OCI-LY1 (cell line): ENCODE data around the gene PCDHGC3.

ENCODE experiments used
- H2AFZ ChIP-seq: fragments of 200-600 bp; sonication (generic), shearing (Covaris generic); 2 replicates; pipeline ENCODE4 v1.6.0; 2014; ENCODE audit warnings: antibody characterized with exemption, mild to moderate bottlenecking, low read length
- H3F3A ChIP-seq: fragments of 200-600 bp; sonication (generic), shearing (Covaris generic); 2 replicates; pipeline ENCODE4 v1.6.0; 2014; ENCODE audit warnings: mild to moderate bottlenecking, antibody characterized with exemption, low read length, moderate library complexity; ENCODE audit not compliant: insufficient read depth
- H3K27ac ChIP-seq: fragments of 200-600 bp; sonication (generic); 2 replicates; pipeline ENCODE4 v1.5.1; 2014; ENCODE audit warnings: low read length, mixed run types, mild to moderate bottlenecking, low read depth; ENCODE audit not compliant: poor library complexity, severe bottlenecking
- H3K27me3 ChIP-seq: fragments of 200-600 bp; sonication (generic); 2 replicates; pipeline ENCODE4 v1.6.0; 2014; ENCODE audit warnings: antibody characterized with exemption, mild to moderate bottlenecking, low read length, moderate library complexity; ENCODE audit not compliant: insufficient read depth
- H3K36me3 ChIP-seq: fragments of 200-600 bp; sonication (generic); 2 replicates; pipeline ENCODE4 v1.6.1; 2014; ENCODE audit warnings: mild to moderate bottlenecking, antibody characterized with exemption, low read length, moderate library complexity, mixed read lengths; ENCODE audit not compliant: insufficient read depth
- H3K4me1 ChIP-seq: fragments of 200-600 bp; sonication (generic); 2 replicates; pipeline ENCODE4 v1.5.1; 2014; ENCODE audit warnings: mild to moderate bottlenecking, low read length, moderate library complexity; ENCODE audit not compliant: insufficient read depth, severe bottlenecking
- H3K4me2 ChIP-seq: fragments of 200-600 bp; sonication (generic), shearing (Covaris generic); 2 replicates; pipeline ENCODE4 v1.6.1; 2014; ENCODE audit warnings: low read length
- H3K4me3 ChIP-seq: fragments of 200-600 bp; sonication (generic); 2 replicates; pipeline ENCODE4 v1.5.1; 2014; ENCODE audit warnings: low read length, low read depth, mild to moderate bottlenecking, mixed read lengths; ENCODE audit not compliant: poor library complexity, severe bottlenecking
- H3K79me2 ChIP-seq: fragments of 200-600 bp; shearing (Covaris generic); 2 replicates; pipeline ENCODE4 v1.6.1; 2016; ENCODE audit warnings: mixed run types, low read length, mixed read lengths; ENCODE audit not compliant: insufficient read depth
- H3K9ac ChIP-seq: fragments of 200-600 bp; sonication (generic), shearing (Covaris generic); 2 replicates; pipeline ENCODE4 v1.6.1; 2014; ENCODE audit warnings: mild to moderate bottlenecking, low read length, mixed read lengths
- H3K9me2 ChIP-seq: fragments of 200-600 bp; sonication (generic), shearing (Covaris generic); 2 replicates; pipeline ENCODE4 v1.6.1; 2014; ENCODE audit warnings: low read depth, mild to moderate bottlenecking, low read length, mixed read lengths
- H3K9me3 ChIP-seq: fragments of 200-600 bp; shearing (Covaris generic); 2 replicates; pipeline ENCODE4 v1.6.1; 2014; ENCODE audit warnings: low read length, mixed read lengths
- H4K20me1 ChIP-seq: fragments of 200-600 bp; sonication (generic), shearing (Covaris generic); 2 replicates; pipeline ENCODE4 v1.6.0; 2016; ENCODE audit warnings: mild to moderate bottlenecking, low read length; ENCODE audit not compliant: insufficient read depth
- EZH2 ChIP-seq: fragments of 200-600 bp; sonication (generic), shearing (Covaris generic); IDR thresholded peaks from 2 replicates; pipeline ENCODE4 v1.8.0; 2017; ENCODE audit warnings: borderline replicate concordance, mixed run types, mild to moderate bottlenecking, antibody characterized with exemption, low read length, moderate library complexity, mixed read lengths
- TF ChIP-seq, protein P1 (sequence below): fragments of 200-600 bp; sonication (generic), shearing (Covaris generic); IDR thresholded peaks from 2 replicates; pipeline ENCODE4 v1.5.1; 2017; ENCODE audit warnings: mild to moderate bottlenecking, antibody characterized with exemption, low read length, moderate library complexity, mixed read lengths

PCDHGC3 gene

DNA sequence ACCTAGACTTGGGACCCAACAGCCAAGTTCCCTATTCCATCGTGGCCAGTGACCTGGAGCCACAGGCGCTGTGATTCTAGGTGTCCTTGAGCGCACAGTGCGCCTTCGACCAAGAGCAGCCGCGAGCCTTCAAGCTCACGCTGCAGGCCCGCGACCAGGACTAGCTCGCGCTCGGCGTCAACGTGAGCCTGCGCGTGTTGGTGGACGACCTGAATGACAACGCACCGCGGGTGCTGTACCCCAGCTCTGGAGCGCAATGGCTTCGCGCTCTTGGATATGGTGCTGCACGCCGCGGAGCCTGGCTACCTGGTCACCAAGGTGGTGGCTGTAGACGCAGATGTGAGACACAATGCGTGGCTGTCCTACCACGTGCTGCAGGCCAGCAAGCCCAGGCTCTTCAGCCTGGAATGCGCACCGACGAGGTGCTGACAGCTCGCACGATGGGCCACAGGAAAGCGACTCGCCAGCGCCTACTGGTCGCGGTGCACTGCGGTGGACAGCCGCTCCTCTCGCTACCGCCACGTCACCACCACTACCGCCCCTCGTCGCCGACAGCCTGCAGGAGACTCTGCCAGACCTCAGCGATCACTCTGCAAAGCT, 34.1 kb upstream of the PCDHGC3 start:
- Histone ChIP-seq H3K4me2 (no peak overlapping the region), H3K4me1 (no peaks in the 10 kb centered on the region), H3K27ac (no peak overlapping the region), H3K27me3 (no peaks in the 10 kb centered on the region), H3F3A (no peaks in the 10 kb centered on the region), H4K20me1 (no peaks in the 10 kb centered on the region), H3K9me2 (no peaks in the 10 kb centered on the region), H3K9ac (no peak overlapping the region), H3K36me3 (no peaks in the 10 kb centered on the region), H2AFZ (no peak overlapping the region), H3K79me2 (no peaks in the 10 kb centered on the region), H3K4me3 (no peak overlapping the region), H3K9me3 (no peaks in the 10 kb centered on the region)
- TF ChIP-seq, protein P1, sequence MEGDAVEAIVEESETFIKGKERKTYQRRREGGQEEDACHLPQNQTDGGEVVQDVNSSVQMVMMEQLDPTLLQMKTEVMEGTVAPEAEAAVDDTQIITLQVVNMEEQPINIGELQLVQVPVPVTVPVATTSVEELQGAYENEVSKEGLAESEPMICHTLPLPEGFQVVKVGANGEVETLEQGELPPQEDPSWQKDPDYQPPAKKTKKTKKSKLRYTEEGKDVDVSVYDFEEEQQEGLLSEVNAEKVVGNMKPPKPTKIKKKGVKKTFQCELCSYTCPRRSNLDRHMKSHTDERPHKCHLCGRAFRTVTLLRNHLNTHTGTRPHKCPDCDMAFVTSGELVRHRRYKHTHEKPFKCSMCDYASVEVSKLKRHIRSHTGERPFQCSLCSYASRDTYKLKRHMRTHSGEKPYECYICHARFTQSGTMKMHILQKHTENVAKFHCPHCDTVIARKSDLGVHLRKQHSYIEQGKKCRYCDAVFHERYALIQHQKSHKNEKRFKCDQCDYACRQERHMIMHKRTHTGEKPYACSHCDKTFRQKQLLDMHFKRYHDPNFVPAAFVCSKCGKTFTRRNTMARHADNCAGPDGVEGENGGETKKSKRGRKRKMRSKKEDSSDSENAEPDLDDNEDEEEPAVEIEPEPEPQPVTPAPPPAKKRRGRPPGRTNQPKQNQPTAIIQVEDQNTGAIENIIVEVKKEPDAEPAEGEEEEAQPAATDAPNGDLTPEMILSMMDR, result no peak

DNA sequence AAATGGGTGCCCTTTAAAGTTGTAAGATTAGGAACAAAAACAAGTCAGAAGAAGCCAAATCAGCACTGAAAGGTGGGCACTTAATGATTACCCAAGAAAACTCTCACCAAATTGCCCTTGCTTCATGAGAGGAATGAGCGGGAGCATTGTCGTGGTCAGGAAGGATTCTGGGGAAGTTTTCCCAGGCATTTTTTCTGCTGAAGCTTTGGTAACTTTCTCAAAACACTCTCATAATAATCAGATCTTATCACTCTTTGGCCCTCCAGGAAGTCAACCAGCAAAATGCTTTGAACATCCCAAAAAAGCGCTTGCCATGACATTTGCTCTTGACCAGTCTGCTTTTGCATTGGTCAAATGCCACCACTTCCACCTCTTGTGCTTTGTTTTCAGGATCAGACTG, 10.4 kb upstream of the PCDHGC3 start:
- no peak overlapping the region for H2AFZ ChIP-seq
- no peak overlapping the region for H3K4me3 ChIP-seq
- no peak overlapping the region for H3K27ac ChIP-seq
- no peaks in the 10 kb centered on the region for H3K4me1 ChIP-seq
- H3K9ac ChIP-seq, result no peak overlapping the region
- no peaks in the 10 kb centered on the region for H3K9me3 ChIP-seq
- TF ChIP-seq, protein P1, result no peak
- TF ChIP-seq EZH2, result no peak
- H3K36me3 ChIP-seq, result no peaks in the 10 kb centered on the region
- no peaks in the 10 kb centered on the region for H4K20me1 ChIP-seq
- H3K27me3 ChIP-seq, result no peaks in the 10 kb centered on the region
- no peaks in the 10 kb centered on the region for H3K9me2 ChIP-seq
- no peaks in the 10 kb centered on the region for H3F3A ChIP-seq
- H3K79me2 ChIP-seq, result no peaks in the 10 kb centered on the region
- no peak overlapping the region for H3K4me2 ChIP-seq

DNA sequence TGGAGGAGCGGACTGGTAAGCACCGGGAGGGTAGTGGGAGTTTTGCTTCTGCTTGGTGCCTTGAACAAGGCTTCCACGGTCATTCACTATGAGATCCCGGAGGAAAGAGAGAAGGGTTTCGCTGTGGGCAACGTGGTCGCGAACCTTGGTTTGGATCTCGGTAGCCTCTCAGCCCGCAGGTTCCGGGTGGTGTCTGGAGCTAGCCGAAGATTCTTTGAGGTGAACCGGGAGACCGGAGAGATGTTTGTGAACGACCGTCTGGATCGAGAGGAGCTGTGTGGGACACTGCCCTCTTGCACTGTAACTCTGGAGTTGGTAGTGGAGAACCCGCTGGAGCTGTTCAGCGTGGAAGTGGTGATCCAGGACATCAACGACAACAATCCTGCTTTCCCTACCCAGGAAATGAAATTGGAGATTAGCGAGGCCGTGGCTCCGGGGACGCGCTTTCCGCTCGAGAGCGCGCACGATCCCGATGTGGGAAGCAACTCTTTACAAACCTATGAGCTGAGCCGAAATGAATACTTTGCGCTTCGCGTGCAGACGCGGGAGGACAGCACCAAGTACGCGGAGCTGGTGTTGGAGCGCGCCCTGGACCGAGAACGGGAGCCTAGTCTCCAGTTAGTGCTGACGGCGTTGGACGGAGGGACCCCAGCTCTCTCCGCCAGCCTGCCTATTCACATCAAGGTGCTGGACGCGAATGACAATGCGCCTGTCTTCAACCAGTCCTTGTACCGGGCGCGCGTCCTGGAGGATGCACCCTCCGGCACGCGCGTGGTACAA, 556 bp downstream of the PCDHGC3 start:
- Histone ChIP-seq H4K20me1 (no peaks in the 10 kb centered on the region), H2AFZ (no peak overlapping the region), H3K27me3 (peaks cover 9% of the 10 kb centered on the region; the same call in 1 of the 2 replicates), H3K4me3 (peak overlapping the region; percentile 60), H3K79me2 (no peaks in the 10 kb centered on the region), H3K27ac (no peak overlapping the region), H3K4me2 (peak overlapping the region; percentile 83), H3K36me3 (no peaks in the 10 kb centered on the region), H3K4me1 (peaks cover 31% of the 10 kb centered on the region), H3F3A (no peaks in the 10 kb centered on the region), H3K9me3 (no peaks in the 10 kb centered on the region), H3K9me2 (no peaks in the 10 kb centered on the region), H3K9ac (peak overlapping the region; percentile 44; the same call in 1 of the 2 replicates)
- TF ChIP-seq, protein P1, result no peak
- TF ChIP-seq EZH2, result no peak
